Choroid plexus epithelial cell (primary cell): Measurements from ENCODE around the gene ACTN2.

ENCODE experiments used
- DNase-seq: peaks from one replicate; pipeline ENCODE4 v3.0.0-alpha.2; 2010; ENCODE audit warnings: low read depth
- H3K4me3 ChIP-seq: 2 replicates; pipeline ENCODE4 v1.5.1; 2011; ENCODE audit warnings: low read depth, mild to moderate bottlenecking, control low read depth, low read length, moderate library complexity
- CTCF ChIP-seq: conservative IDR thresholded peaks from 2 replicates; pipeline ENCODE4 v1.5.1; 2011; ENCODE audit warnings: low read depth, mild to moderate bottlenecking, control low read depth, inconsistent platforms, low read length, moderate library complexity

Gene ACTN2

GRCh38 chr1:236733653-236734052 lies 47.4 kb downstream of the ACTN2 start:
- no peak for TF ChIP-seq CTCF
- DNase-seq = no peak

GRCh38 chr1:236734141-236734765 lies 48.0 kb downstream of the ACTN2 start:
- DNase-seq = peak; percentile 63
- no peak overlapping the region for H3K4me3 ChIP-seq
- TF ChIP-seq CTCF = no peak

More at GRCh38 chr1:236733653-236734052, 47.4 kb downstream of the ACTN2 start:
- H3K4me3 ChIP-seq = no peak overlapping the region

GRCh38 chr1:236736761-236737160 lies 50.5 kb downstream of the ACTN2 start:
- DNase-seq = no peak
- no peak overlapping the region for H3K4me3 ChIP-seq
- no peak for TF ChIP-seq CTCF

GRCh38 chr1:236741753-236742152 lies 55.5 kb downstream of the ACTN2 start:
- TF ChIP-seq CTCF = no peak
- no peak overlapping the region for H3K4me3 ChIP-seq
- DNase-seq = no peak

GRCh38 chr1:236742421-236743160 lies 56.3 kb downstream of the ACTN2 start:
- TF ChIP-seq CTCF = no peak
- DNase-seq = no peak

GRCh38 chr1:236744533-236744932 lies 58.2 kb downstream of the ACTN2 start:
- DNase-seq = no peak
- no peak overlapping the region for H3K4me3 ChIP-seq
- TF ChIP-seq CTCF = no peak

More at GRCh38 chr1:236742421-236743160, 56.3 kb downstream of the ACTN2 start:
- H3K4me3 ChIP-seq = no peak overlapping the region

GRCh38 chr1:236746785-236747184 lies 60.5 kb downstream of the ACTN2 start:
- no peak for TF ChIP-seq CTCF
- no peak overlapping the region for H3K4me3 ChIP-seq
- DNase-seq = no peak
